Stimulated activated CD8-positive, alpha-beta memory T cell treated with anti-CD3 and anti-CD28 coated beads, Interleukin-7, amount 100 ng/mL, for 4 hours (primary cell): ENCODE data around the gene OR8S1.
"Not testable (repeated sequence)": the region's sequence is repeated elsewhere in the genome, so short reads cannot be mapped to it uniquely, and the experiment has no call there.

ENCODE experiments used
- DNase-seq, 2 donors: peaks; one replicate each; pipeline ENCODE4 v3.0.0-alpha.2; 2020; ENCODE audit warnings: low read depth in 2 of 2

OR8S1 gene

GRCh38 chr12:48525332-48525731 lies at the start of gene OR8S1:
OR8S1 (plus strand) TSS chr12:48525632; CDS start chr12:48525632, 0 bp downstream.
- no peak for DNase-seq

GRCh38 chr12:48482198-48482597 lies 43.2 kb upstream of the OR8S1 start, which contains the start of gene C12orf54:
C12orf54 (plus strand) TSS chr12:48482498; CDS start chr12:48483297, 799 bp downstream.
- no peak for DNase-seq

GRCh38 chr12:48482930-48483329 lies 42.5 kb upstream of the OR8S1 start:
- no peak for DNase-seq

GRCh38 chr12:48486261-48486660 lies 39.2 kb upstream of the OR8S1 start:
- no peak for DNase-seq

GRCh38 chr12:48486679-48487078 lies 38.8 kb upstream of the OR8S1 start:
- DNase-seq: no peak

GRCh38 chr12:48489012-48489411 lies 36.4 kb upstream of the OR8S1 start:
- DNase-seq: no peak

- DNase-seq: not testable (repeated sequence)
These were observed 36.0 kb upstream of the OR8S1 start for GRCh38 chr12:48489456-48489855.

GRCh38 chr12:48500281-48500680 lies 25.2 kb upstream of the OR8S1 start:
- DNase-seq: not testable (repeated sequence)

- not testable (repeated sequence) for DNase-seq
These were observed 18.6 kb upstream of the OR8S1 start for GRCh38 chr12:48506836-48507235.

- DNase-seq: no peak
These were observed 16.4 kb upstream of the OR8S1 start for GRCh38 chr12:48508987-48509386.

- no peak for DNase-seq
These were observed 15.3 kb upstream of the OR8S1 start for GRCh38 chr12:48510111-48510510.

- DNase-seq: no peak
These were observed 12.6 kb upstream of the OR8S1 start for GRCh38 chr12:48512855-48513254.

- DNase-seq: no peak
These were observed 10.7 kb upstream of the OR8S1 start for GRCh38 chr12:48514728-48515127.

- DNase-seq: not testable (repeated sequence)
These were observed 5.1 kb upstream of the OR8S1 start for GRCh38 chr12:48520381-48520780.

- DNase-seq: no peak
These were observed 2.6 kb downstream of the OR8S1 start for GRCh38 chr12:48527891-48528670.

GRCh38 chr12:48532601-48533000 lies 7.2 kb downstream of the OR8S1 start:
- no peak for DNase-seq

- no peak for DNase-seq
These were observed 11.2 kb downstream of the OR8S1 start for GRCh38 chr12:48536602-48537001.

- DNase-seq: no peak
These were observed 17.0 kb downstream of the OR8S1 start for GRCh38 chr12:48542300-48542928.

GRCh38 chr12:48545833-48546469 lies 20.5 kb downstream of the OR8S1 start:
- DNase-seq: no peak

GRCh38 chr12:48547012-48547411 lies 21.6 kb downstream of the OR8S1 start:
- not testable (repeated sequence) for DNase-seq

- DNase-seq: not testable (repeated sequence)
These were observed 26.2 kb downstream of the OR8S1 start for GRCh38 chr12:48551636-48552035.

GRCh38 chr12:48553666-48554343 lies 28.4 kb downstream of the OR8S1 start:
- DNase-seq: not testable (repeated sequence)
